ENCODE results near the gene LARP4B.

LARP4B gene

DNA sequence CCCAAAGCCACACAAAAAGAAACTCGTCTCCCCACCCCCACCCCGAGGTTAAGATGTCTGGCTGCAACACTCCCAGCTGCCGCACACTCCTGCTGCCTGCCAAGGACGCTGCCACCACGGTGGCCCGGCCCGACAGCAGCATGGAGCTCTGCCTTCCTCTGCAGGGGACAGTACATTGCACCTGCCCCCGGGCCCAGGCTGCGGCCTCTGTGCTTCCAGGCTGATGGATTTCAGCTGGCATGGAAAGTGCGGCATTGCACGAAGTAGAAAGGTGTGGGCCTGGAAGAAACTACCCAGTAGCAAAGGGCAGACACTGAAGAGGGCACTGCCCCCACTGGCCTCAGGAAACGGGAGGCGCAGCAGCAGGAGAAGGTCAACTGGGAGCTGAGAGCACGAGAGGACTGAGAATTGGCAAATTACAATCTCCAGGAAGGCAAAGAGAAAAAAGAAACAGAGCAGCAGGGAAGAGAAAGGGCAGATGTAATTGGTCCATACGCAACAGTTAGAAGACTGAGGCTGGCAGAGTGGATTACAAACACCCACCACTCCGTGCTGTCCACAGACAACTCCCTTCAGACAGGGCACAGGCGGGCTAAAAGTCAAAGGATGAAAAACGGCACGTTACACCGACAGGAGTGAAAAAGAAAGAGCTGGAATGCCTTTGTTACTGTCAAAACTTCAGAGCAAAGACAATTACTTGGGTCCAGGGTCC is 124.9 kb downstream of the LARP4B start:
- peak in 3 of 14 donors; percentile 9 to 31 (median 29) for DNase-seq

DNA sequence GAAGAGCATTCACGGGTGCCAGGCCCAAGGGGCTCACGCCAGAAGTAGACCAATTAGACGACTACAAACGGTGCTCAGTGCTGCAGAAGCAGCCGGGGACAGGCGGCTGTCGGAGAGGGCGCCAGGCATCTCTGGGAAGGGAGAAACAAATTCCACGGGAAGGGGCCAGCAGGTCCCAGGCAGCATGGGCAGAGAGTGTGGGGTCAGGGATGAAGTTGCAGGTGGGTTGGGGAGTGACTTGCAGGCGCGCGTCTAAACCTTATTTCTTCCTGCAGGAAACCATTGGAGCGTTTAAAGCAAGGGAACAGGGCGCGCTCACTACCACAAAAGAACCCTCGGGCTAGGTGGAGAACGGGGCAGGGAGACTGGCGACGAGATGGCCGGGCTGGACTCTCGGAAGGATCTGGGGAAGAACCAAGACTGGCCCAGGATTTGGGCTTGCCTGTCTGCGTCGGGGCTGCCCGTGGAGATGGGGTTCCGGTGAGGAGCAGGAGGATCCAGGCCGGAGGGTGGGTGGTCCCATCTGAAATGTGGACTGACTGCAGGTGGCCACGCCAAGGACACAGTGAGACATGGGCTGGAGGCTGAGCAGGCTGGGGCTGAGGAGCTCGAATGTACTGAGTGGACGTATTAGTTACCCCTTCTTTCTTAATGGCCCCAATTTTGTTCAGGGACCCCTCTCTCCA is 125.7 kb downstream of the LARP4B start:
- no peak for DNase-seq

GRCh38 chr10:804787-805619 is 126.5 kb downstream of the LARP4B start:
- no peak for DNase-seq

DNA sequence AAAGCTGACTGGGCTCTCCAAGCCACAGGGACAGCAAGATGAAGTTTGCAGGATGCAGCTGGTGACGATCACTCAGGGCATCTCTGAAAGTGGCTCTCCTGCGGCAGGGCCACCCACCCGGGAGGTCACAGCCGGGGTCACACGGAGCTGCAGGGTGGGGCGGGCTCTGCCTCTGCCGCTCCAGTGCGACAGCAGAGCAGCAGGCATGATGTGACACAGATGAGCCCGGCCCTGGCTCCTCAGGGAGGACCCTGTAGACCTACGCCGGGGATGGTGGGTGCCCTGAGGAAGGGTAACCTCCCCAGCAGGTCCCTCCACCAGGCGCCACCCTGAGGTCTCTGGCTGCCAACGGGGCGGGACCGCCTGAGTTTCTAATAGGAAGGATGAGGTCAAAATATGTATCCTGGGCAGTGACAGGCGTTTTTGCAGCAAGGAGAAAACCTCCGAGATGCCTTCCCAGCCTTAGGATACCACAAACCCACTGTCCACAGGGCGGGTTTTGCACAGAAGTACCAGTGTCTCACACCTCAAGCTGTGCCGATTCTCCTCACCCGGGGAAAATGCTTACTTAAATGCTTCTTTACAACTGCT is 127.2 kb downstream of the LARP4B start:
- DNase-seq, result no peak

DNA sequence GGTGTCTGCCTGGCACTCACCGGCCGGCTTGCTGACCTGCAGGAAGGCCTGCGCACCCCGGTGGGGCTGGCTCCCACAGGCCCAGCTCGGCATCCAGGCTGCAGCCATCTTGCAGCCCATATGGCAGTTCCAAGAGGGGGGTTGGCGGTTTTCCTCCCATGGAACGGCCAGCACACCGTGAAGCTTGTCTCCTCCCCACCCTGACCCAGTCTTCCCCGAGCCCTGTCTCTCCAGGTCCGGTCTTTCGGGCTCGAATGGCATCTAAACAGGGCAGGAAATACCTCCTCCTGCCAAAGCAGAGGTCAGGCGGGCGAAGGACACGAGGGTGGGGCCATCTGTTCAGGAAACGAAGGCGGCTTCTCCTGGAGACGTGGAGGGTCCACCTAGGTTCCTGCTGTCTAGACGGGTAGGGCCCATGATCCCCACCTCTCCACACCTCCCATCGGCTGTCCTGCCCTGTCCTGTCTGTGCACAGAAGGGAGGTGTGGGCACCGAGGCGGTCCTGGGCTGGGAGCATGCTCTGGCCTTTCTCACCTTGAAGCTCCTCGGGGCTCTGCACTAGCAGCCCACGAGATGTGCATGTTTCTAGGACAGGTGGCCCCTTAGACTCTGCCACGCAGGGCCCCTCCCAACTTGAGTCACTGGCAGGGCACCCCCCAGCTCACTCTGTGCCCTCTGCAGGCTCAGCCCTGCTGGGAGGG is 128.3 kb downstream of the LARP4B start:
- peak in 1 of 14 donors; percentile 53 for DNase-seq

DNA sequence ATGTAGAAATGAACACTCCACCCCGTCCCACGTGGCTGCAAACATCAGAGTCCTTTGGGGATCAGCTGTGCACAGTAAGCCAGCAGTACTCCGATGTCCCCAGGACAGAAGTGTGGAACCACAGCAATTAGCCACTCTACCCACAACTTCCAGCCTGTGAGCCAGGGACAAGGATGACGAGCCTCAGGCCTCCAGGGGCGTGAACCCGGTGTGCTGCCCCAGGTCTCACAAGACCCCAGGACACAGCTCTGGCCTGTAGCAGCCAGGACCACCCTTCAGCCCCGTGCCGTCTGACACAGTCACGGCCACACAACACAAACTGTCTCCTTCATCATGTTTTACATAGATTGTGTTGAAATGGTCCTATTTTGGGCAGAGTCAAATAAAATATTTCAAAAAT is 129.0 kb downstream of the LARP4B start:
- DNase-seq, result no peak

- DNase-seq, result no peak
Observed at GRCh38 chr10:797179-797578, 134.3 kb downstream of the LARP4B start.

DNA sequence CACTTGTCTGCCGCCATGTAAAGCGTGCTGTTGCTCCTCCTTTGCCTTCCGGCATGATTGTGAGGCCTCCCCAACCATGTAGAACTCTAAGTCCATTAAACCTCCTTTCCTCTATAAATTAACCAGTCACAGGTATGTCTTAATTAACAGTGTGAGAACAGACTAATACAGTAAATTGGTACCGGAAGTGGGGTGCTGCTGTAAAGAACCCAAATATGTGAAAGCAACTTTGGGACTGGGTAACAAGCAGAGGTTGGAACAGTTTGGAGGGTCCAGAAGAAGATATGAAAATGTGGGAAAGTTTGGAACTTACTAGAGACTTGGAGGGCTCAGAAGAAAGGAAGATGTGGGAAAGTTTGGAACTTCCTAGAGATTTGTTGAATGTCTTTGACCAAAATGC is 135.3 kb downstream of the LARP4B start:
- no peak for DNase-seq

- no peak for DNase-seq
Observed at GRCh38 chr10:794382-794956, 137.0 kb downstream of the LARP4B start.

GRCh38 chr10:792792-793100 is 138.8 kb downstream of the LARP4B start:
- DNase-seq, result no peak

- no peak for DNase-seq
Observed at GRCh38 chr10:792083-792791, 139.3 kb downstream of the LARP4B start.

GRCh38 chr10:791639-792038 is 139.9 kb downstream of the LARP4B start:
- no peak for DNase-seq

- DNase-seq, result no peak
Observed at GRCh38 chr10:790821-791551, 140.5 kb downstream of the LARP4B start.

GRCh38 chr10:789831-790701 is 141.4 kb downstream of the LARP4B start:
- no peak for DNase-seq

- peak in 11 of 14 donors; percentile 35 to 84 (median 65) for DNase-seq
Observed at GRCh38 chr10:788796-789748, 142.4 kb downstream of the LARP4B start.

GRCh38 chr10:787933-788651 is 143.4 kb downstream of the LARP4B start:
- no peak for DNase-seq

DNA sequence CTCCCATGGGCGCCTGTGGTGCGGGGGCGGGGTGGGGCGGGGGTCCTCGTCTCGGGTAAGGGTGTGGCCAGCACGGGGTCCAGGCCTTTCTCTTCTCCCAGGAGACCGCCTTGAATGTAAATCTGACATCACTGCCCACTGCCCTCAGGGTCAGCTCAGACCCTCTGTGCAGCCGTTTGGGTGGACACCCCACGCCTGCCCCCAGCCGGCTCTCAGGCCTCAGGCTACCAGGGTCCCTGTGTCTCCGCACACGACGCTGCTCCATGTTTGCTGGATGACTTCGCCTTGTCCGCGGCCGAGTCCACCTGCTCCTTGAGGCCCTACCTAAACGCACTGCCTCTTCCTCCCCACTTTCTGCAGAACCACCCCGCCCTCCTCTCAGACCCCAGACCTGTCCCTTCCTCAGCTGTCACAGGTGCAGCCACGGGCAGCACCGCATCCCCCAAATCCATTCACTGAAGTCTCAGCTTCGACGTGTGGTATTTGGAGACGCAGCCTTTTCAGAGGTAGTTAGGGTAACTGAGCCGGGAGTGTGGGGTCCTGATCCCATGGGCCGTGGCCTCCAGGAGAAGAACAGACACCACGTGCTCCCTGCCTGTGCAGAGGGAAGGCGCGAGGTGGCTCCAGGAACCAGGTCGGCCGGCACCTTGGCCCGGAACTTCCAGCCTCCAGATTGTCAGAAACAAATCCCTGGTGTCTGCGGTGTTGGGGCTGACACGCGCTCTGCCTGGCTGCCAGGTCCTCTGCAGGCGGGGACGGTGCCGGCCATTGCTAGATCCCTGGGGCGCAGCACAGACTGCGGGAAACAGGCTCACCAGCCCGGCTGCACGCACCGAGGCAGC is 144.7 kb downstream of the LARP4B start:
- no peak for DNase-seq
